GM12872 (cell line): ENCODE measurements around the gene HPDL.

ENCODE experiments used
- TF ChIP-seq, protein P1 (sequence below): IDR thresholded peaks from 3 replicates; pipeline ENCODE4 v1.5.1; 2011; ENCODE audit warnings: low read depth, mild to moderate bottlenecking, low read length, moderate library complexity; ENCODE audit not compliant: insufficient read depth

The HPDL gene

GRCh38 chr1:45348966-45349677, 22.4 kb downstream of the HPDL start:
- TF ChIP-seq, protein P1, sequence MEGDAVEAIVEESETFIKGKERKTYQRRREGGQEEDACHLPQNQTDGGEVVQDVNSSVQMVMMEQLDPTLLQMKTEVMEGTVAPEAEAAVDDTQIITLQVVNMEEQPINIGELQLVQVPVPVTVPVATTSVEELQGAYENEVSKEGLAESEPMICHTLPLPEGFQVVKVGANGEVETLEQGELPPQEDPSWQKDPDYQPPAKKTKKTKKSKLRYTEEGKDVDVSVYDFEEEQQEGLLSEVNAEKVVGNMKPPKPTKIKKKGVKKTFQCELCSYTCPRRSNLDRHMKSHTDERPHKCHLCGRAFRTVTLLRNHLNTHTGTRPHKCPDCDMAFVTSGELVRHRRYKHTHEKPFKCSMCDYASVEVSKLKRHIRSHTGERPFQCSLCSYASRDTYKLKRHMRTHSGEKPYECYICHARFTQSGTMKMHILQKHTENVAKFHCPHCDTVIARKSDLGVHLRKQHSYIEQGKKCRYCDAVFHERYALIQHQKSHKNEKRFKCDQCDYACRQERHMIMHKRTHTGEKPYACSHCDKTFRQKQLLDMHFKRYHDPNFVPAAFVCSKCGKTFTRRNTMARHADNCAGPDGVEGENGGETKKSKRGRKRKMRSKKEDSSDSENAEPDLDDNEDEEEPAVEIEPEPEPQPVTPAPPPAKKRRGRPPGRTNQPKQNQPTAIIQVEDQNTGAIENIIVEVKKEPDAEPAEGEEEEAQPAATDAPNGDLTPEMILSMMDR, result no peak

DNA sequence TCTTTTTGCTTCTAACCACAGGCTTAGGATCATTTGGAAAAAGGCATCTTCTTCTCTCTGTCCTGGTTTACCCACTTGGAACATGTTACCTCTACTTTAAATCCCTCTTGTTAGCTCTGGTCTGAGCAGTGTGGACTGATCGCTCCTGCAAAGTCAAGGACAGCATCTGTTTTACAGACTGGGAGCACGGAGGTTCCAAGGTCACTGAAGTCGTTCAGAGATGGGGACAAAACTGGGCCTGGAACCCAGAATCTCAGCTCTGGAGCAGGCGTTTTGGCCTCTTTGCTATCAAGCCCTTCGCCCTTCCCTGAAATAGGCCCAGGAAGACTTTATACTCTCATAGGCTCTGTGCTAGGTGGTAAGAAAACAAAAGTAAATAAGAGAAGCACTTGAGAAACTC, 24.8 kb downstream of the HPDL start:
- TF ChIP-seq, protein P1, result no peak

DNA sequence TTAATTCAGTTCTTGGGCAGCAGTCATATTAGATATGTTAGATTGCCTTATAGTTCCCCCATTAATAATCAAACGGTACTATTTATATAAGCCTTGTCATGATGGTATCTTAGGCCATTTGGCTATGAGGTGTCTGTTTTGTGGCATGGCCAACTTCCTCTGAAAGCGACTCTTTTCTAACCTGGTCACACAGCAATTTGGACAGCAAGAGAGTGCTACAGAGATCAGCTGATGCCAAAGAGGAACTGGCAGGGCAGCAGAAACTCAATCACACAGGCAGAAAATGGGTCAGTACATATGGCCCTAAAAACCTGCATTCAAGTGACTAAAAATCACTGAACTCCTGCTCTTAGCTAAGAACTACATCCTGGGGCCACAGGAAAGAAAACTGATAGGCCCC, 27.0 kb downstream of the HPDL start:
- TF ChIP-seq, protein P1, result no peak

DNA sequence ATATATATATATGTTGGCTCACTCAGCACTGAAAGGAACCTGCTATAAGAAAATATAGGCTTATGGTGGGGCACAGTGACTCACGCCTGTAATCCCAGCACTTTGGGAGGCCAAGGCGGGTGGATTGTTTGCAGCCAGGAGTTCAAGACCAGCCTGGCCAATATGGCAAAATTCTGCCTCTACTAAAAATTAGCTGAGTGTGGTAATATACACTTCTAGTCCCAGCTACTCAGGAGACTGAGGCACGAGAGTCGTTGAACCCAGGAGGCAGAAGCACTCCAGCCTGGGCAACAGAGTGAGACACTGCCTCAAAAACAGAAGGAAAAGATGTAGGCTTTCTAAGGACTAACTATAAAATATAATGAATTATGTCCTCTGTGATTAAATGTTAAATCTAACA, 28.1 kb downstream of the HPDL start:
- TF ChIP-seq, protein P1, result no peak

DNA sequence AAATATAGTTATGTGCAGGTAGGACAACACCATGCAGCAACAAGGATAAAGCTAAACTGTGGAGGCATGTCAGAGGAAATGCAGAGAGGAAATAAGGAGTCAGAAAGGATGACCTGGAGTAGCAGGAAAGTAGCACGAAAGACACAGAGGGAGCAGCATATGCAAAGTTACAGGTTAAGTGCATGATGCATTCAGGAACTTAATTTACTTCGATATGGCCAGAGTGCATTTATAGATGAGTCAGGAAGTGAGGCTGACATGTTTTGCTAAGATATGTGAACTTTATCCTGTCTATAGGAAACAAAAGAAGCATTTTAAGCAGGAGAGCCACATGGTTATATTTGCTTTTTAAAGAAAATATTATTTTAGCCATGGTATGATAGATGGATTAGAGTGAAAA, 29.0 kb downstream of the HPDL start:
- TF ChIP-seq, protein P1, result no peak

DNA sequence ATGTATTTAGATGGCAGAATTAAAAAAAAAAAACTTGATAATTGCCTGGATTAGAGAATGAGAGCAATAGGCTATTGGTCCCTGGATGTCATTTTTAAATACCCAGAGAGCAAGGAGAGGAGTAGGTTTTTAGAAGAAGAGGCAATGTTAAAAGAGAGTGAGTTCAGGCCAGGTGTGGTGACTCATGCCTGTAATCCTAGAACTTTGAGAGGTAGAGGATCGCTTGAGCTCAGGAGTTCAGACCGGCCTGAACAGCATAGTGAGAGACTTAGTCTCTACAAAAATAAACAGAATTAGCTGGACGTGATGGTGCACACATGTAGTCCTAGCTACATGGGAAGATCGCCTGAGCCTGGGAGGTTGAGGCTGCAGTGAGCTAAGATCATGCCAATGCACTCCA, 29.5 kb downstream of the HPDL start:
- TF ChIP-seq, protein P1, result no peak

DNA sequence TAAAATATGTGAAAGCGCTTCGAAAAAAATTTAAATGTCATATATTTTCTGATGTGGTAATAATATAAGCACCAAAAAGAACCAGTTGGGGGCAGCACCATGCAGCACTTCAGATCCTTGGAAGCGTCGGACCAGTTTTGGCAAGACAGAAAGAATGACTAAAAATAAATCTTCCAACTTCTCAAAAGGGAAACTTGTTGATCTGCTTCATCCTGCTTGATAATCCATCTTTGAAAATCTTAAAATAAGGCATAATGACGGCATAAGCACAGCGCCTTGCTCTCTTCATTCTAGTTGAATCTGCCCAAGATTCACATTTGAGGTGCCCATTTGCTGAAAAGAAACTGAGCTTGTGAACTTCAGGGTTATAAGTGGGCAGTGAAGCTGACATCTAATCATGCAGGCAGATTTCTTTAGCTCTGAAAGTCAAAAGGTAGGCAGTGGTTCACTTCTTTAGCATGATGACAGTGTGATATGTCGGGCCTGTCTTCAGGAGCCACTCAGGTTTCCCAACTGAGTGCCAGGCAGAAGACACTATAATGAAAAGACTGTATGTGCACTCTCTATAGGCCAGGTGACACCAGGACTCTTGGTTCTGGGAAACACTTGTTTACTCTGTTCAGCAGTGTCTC, 33.3 kb downstream of the HPDL start:
- TF ChIP-seq, protein P1, result peak; percentile 55; the same call in 2 of the 3 replicates
